ENCODE data around the gene MERTK. TPM values are rescaled to one million over a fixed set of nuclear protein-coding genes. Genes with fewer than 3 reads are reported as not detected.

MERTK gene
- total and polyA plus RNA-seq, 10 of the 15 experiments (the other 5 are each of a cell fraction or from before 2014, with no cell fraction given), result 0.13 to 30.6 (median 0.50) TPM

GRCh38 chr2:112032689-112033465, 134.5 kb downstream of the MERTK start:
- Histone ChIP-seq H3K9ac (ENCODE audit: control insufficient read depth, insufficient read depth, low read length) (no peak overlapping the region), H3K4me1 (ENCODE audit: control insufficient read depth, insufficient read depth, low read length) (no peaks in the 10 kb centered on the region), H3K79me2 (ENCODE audit: control insufficient read depth, insufficient read depth, low read length) (no peaks in the 10 kb centered on the region), H3K36me3 (ENCODE audit: control insufficient read depth in 2 of 2, insufficient read depth in 2 of 2, low read length in 1 of 2) (no peaks in the 10 kb centered on the region), H2AFZ (ENCODE audit: control insufficient read depth, low read depth, low read length) (no peak overlapping the region), H3K27me3 (replicated peaks in 1 of 2; ENCODE audit: control insufficient read depth in 2 of 2, insufficient read depth in 2 of 2, low read length in 1 of 2) (no peaks in the 10 kb centered on the region), H3K4me3 (no peak overlapping the region), H4K20me1 (ENCODE audit: control insufficient read depth, insufficient read depth) (no peaks in the 10 kb centered on the region), H3K9me3 (replicated peaks; ENCODE audit: control insufficient read depth, insufficient read depth, low read length) (no peaks in the 10 kb centered on the region; the same call in 1 of the 3 replicates), H3K4me2 (ENCODE audit: control insufficient read depth, insufficient read depth) (no peak overlapping the region), H3K27ac (ENCODE audit: control insufficient read depth, insufficient read depth) (no peak overlapping the region)
- no TSS peak for BruUV-seq (replicated peaks)
- ChIA-PET SMC1A (ENCODE audit: uncharacterized antibody, unreplicated experiment) (interaction anchor here (0.6 to 1.7 kb wide), 3 partner anchors 71 to 908 kb away, joined by 3 to 6 read pairs (median 3); no protein-coding TSS in a partner anchor), RAD21 (ENCODE audit: unreplicated experiment) (no interaction called here), POLR2A (interaction anchor here (1.0 to 1.6 kb wide), 2 partner anchors 21 to 129 kb away, joined by 4 read pairs; no protein-coding TSS in a partner anchor), CTCF (interaction anchor here (1.0 to 1.7 kb wide), 5 partner anchors 16 to 146 kb away, joined by 3 to 8 read pairs (median 3); no protein-coding TSS in a partner anchor)
- in situ Hi-C loops (cut with MboI), result no loop called here
- intact Hi-C loops (cut with micrococcal nuclease; ENCODE audit: unreplicated experiment), result no loop called here
- ATAC-seq (peak; percentile 44; the same call in 2 of the 3 replicates), FAIRE-seq (no peak), DNase-seq (ENCODE audit: low read depth, low spot score) (no peak)
- WGBS (ENCODE audit: insufficient coverage, insufficient replicate concordance, low lambda C conversion rate, missing lambda C conversion rate), result 47% methylated on average over 4 of the region's 4 CpGs
- TF ChIP-seq NKRF (conservative IDR thresholded peaks at IDR 0.05) (no peak), SIN3A (IDR thresholded peaks at IDR 0.05; ENCODE audit: low read depth, low read length) (no peak), EGR1 (IDR thresholded peaks at IDR 0.05; ENCODE audit: borderline replicate concordance in 1 of 2, low read depth in 2 of 2, low read length in 2 of 2) (no peak), SPI1 (IDR thresholded peaks at IDR 0.05; ENCODE audit: borderline replicate concordance, insufficient read depth, low read depth, low read length) (no peak), YY1 (IDR thresholded peaks at IDR 0.05; ENCODE audit: low read depth, low read length) (no peak), MEF2A (IDR thresholded peaks at IDR 0.05; ENCODE audit: insufficient read depth, low read depth, low read length) (no peak), STAT3 (IDR thresholded peaks at IDR 0.05; ENCODE audit: low read depth, low read length) (no peak), KDM1A (IDR thresholded peaks at IDR 0.05; ENCODE audit: borderline replicate concordance) (no peak), SUPT20H (IDR thresholded peaks at IDR 0.05; ENCODE audit: borderline replicate concordance, control insufficient read depth, low read depth, low read length) (no peak), GABPA (IDR thresholded peaks at IDR 0.05; ENCODE audit: low read depth) (no peak)

Measured in GM12878 (cell line).